Measurements from ENCODE around the gene HSD11B1L. TPM values are rescaled to one million over a fixed set of nuclear protein-coding genes. Genes with fewer than 3 reads are reported as not detected.

The HSD11B1L gene
- total RNA-seq, 1 experiment from 2014 or later, result 10.9 TPM

- TF ChIP-seq CTCF (conservative IDR thresholded peaks at IDR 0.05; ENCODE audit: low read depth, low read length) (no peak), EZH2 (IDR thresholded peaks at IDR 0.05; ENCODE audit: low read length, unreplicated experiment) (no peak), EZH2phosphoT487 (IDR thresholded peaks at IDR 0.05; ENCODE audit: borderline replicate concordance, low read length) (no peak)
- Histone ChIP-seq H4K20me1 (ENCODE audit: low read length) (peaks cover 14% of the 10 kb centered on the region; the same call in 1 of the 2 replicates), H3F3A (ENCODE audit: low read length, unreplicated experiment) (no peaks in the 10 kb centered on the region), H3K27me3 (ENCODE audit: low read length) (no peaks in the 10 kb centered on the region), H3K36me3 (ENCODE audit: low read depth, low read length) (peaks cover 70% of the 10 kb centered on the region), H3K27ac (ENCODE audit: low read length) (no peak overlapping the region), H3K9ac (ENCODE audit: low read length) (no peak overlapping the region), H3K9me2 (replicated peaks; ENCODE audit: low read length) (no peaks in the 10 kb centered on the region), H3K9me3 (ENCODE audit: low read length) (no peaks in the 10 kb centered on the region), H3K79me2 (ENCODE audit: low read length) (no peaks in the 10 kb centered on the region), H3K4me3 (ENCODE audit: low read length) (no peak overlapping the region), H3K4me1 (ENCODE audit: insufficient read depth, low read length) (no peaks in the 10 kb centered on the region), H2AFZ (ENCODE audit: low read length) (no peak overlapping the region), H3K4me2 (ENCODE audit: low read length) (no peak overlapping the region)
- CTCF ChIA-PET, result no interaction called here
- intact Hi-C loops (cut with micrococcal nuclease), result no loop called here
- POLR2A ChIA-PET (ENCODE audit: unreplicated experiment), result no interaction called here
- DNase-seq (no peak), ATAC-seq (no peak)
- no TSS peak for BruUV-seq (replicated peaks)
Measured at GRCh38 chr19:5661483-5661882, 19.3 kb upstream of the HSD11B1L start.

GRCh38 chr19:5663904-5664303, 16.9 kb upstream of the HSD11B1L start:
- ChIA-PET POLR2A (ENCODE audit: unreplicated experiment) (no interaction called here), CTCF (no interaction called here)
- Histone ChIP-seq H3K79me2 (ENCODE audit: low read length) (no peaks in the 10 kb centered on the region), H3K27ac (ENCODE audit: low read length) (no peak overlapping the region), H3K27me3 (ENCODE audit: low read length) (no peaks in the 10 kb centered on the region), H3K36me3 (ENCODE audit: low read depth, low read length) (peaks cover 76% of the 10 kb centered on the region), H4K20me1 (ENCODE audit: low read length) (0 out of 2 replicates have a peak, but pooled peaks cover 10% of the 10 kb centered on the region), H3K4me1 (ENCODE audit: insufficient read depth, low read length) (no peaks in the 10 kb centered on the region), H3K4me2 (ENCODE audit: low read length) (no peak overlapping the region), H2AFZ (ENCODE audit: low read length) (no peak overlapping the region), H3K9ac (ENCODE audit: low read length) (no peak overlapping the region), H3K9me2 (replicated peaks; ENCODE audit: low read length) (no peaks in the 10 kb centered on the region), H3K4me3 (ENCODE audit: low read length) (no peak overlapping the region), H3K9me3 (ENCODE audit: low read length) (no peaks in the 10 kb centered on the region), H3F3A (ENCODE audit: low read length, unreplicated experiment) (no peaks in the 10 kb centered on the region)
- intact Hi-C loops (cut with micrococcal nuclease), result no loop called here
- no peak for TF ChIP-seq EZH2phosphoT487 (IDR thresholded peaks at IDR 0.05; ENCODE audit: borderline replicate concordance, low read length)
- no peak for TF ChIP-seq CTCF (conservative IDR thresholded peaks at IDR 0.05; ENCODE audit: low read depth, low read length)
- TF ChIP-seq EZH2 (IDR thresholded peaks at IDR 0.05; ENCODE audit: low read length, unreplicated experiment), result no peak
- BruUV-seq (replicated peaks), result no TSS peak
- DNase-seq, result no peak
- no peak for ATAC-seq

- Histone ChIP-seq H3F3A (ENCODE audit: low read length, unreplicated experiment) (no peaks in the 10 kb centered on the region), H2AFZ (ENCODE audit: low read length) (no peak overlapping the region), H3K9ac (ENCODE audit: low read length) (no peak overlapping the region), H3K27me3 (ENCODE audit: low read length) (no peaks in the 10 kb centered on the region), H3K36me3 (ENCODE audit: low read depth, low read length) (peaks cover 81% of the 10 kb centered on the region), H3K4me3 (ENCODE audit: low read length) (no peak overlapping the region), H3K9me2 (replicated peaks; ENCODE audit: low read length) (no peaks in the 10 kb centered on the region), H4K20me1 (ENCODE audit: low read length) (0 out of 2 replicates have a peak, but pooled peaks cover 10% of the 10 kb centered on the region), H3K79me2 (ENCODE audit: low read length) (no peaks in the 10 kb centered on the region), H3K27ac (ENCODE audit: low read length) (no peak overlapping the region), H3K4me2 (ENCODE audit: low read length) (no peak overlapping the region), H3K4me1 (ENCODE audit: insufficient read depth, low read length) (no peaks in the 10 kb centered on the region), H3K9me3 (ENCODE audit: low read length) (no peaks in the 10 kb centered on the region)
- ChIA-PET POLR2A (ENCODE audit: unreplicated experiment) (no interaction called here), CTCF (no interaction called here)
- ATAC-seq, result no peak
- intact Hi-C loops (cut with micrococcal nuclease), result no loop called here
- DNase-seq, result no peak
- BruUV-seq (replicated peaks), result no TSS peak
- no peak for TF ChIP-seq EZH2phosphoT487 (IDR thresholded peaks at IDR 0.05; ENCODE audit: borderline replicate concordance, low read length)
- no peak for TF ChIP-seq CTCF (conservative IDR thresholded peaks at IDR 0.05; ENCODE audit: low read depth, low read length)
- no peak for TF ChIP-seq EZH2 (IDR thresholded peaks at IDR 0.05; ENCODE audit: low read length, unreplicated experiment)
Measured at GRCh38 chr19:5664515-5664914, 16.3 kb upstream of the HSD11B1L start.
